HG03159 (cell line): ENCODE measurements around the gene IFNA8.
"Not testable (repeated sequence)": the region's sequence is repeated elsewhere in the genome, so short reads cannot be mapped to it uniquely, and the experiment has no call there.

Source experiments
- ATAC-seq: cut with Tn5 transposase; IDR thresholded peaks from one replicate; pipeline ENCODE4 v1.9.1; 2021; ENCODE audit warnings: mild to moderate bottlenecking, moderate library complexity; ENCODE audit not compliant: unreplicated experiment

Gene IFNA8

GRCh38 chr9:21408817-21409216, at the start of gene IFNA8:
IFNA8 (plus strand) TSS chr9:21409117; CDS start chr9:21409177, 60 bp downstream.
- ATAC-seq, result no peak

- no peak for ATAC-seq
Observed at GRCh38 chr9:21362287-21362686, 46.6 kb upstream of the IFNA8 start.

GRCh38 chr9:21367169-21367568, 41.7 kb upstream of the IFNA8 start:
- ATAC-seq, result peak; percentile 99

GRCh38 chr9:21367957-21368356, 41.0 kb upstream of the IFNA8 start, which contains the start of gene IFNA13:
IFNA13 (minus strand) TSS chr9:21368057; CDS start chr9:21368010, 47 bp downstream.
- no peak for ATAC-seq

- ATAC-seq, result not testable (repeated sequence)
Observed at GRCh38 chr9:21371467-21371866, 37.5 kb upstream of the IFNA8 start.

GRCh38 chr9:21381448-21382339, 27.2 kb upstream of the IFNA8 start:
- peak; percentile 98 for ATAC-seq

GRCh38 chr9:21383627-21384026, 25.3 kb upstream of the IFNA8 start:
- no peak for ATAC-seq

- ATAC-seq, result no peak
Observed at GRCh38 chr9:21385131-21385670, 23.7 kb upstream of the IFNA8 start, which contains the start of gene IFNA2. IFNA2 (minus strand) TSS chr9:21385398; CDS start chr9:21385329, 69 bp downstream.

GRCh38 chr9:21392270-21392669, 16.6 kb upstream of the IFNA8 start:
- peak; percentile 94 for ATAC-seq

GRCh38 chr9:21395778-21396717, 12.9 kb upstream of the IFNA8 start:
- peak; percentile 72 for ATAC-seq

GRCh38 chr9:21398955-21399489, 9.9 kb upstream of the IFNA8 start:
- ATAC-seq, result no peak

- ATAC-seq, result no peak
Observed at GRCh38 chr9:21399956-21400355, 9.0 kb upstream of the IFNA8 start.

- peak; percentile 45 for ATAC-seq
Observed at GRCh38 chr9:21402386-21403251, 6.3 kb upstream of the IFNA8 start.

- no peak for ATAC-seq
Observed at GRCh38 chr9:21404146-21404545, 4.8 kb upstream of the IFNA8 start.

GRCh38 chr9:21412107-21412506, 3.2 kb downstream of the IFNA8 start:
- peak; percentile 67 for ATAC-seq

- no peak for ATAC-seq
Observed at GRCh38 chr9:21413151-21413550, 4.2 kb downstream of the IFNA8 start.

- ATAC-seq, result no peak
Observed at GRCh38 chr9:21413624-21414023, 4.7 kb downstream of the IFNA8 start.

- ATAC-seq, result no peak
Observed at GRCh38 chr9:21414220-21414940, 5.5 kb downstream of the IFNA8 start.
